DND-41 (cell line): ENCODE measurements around the gene NR1D2.
"Not testable (repeated sequence)": the region's sequence is repeated elsewhere in the genome, so short reads cannot be mapped to it uniquely, and the experiment has no call there.

Source experiments
- ATAC-seq: fragments of 200-7000 bp; cut with Tn5 transposase; 3 replicates; pipeline ENCODE4 v1.9.1; 2021; ENCODE audit warnings: low read depth; ENCODE audit not compliant: insufficient read depth
- DNase-seq: peaks from one replicate; pipeline ENCODE4 v3.0.0-alpha.2; 2020
- H2AFZ ChIP-seq: 2 replicates; pipeline ENCODE4 v1.6.0; 2012; ENCODE audit warnings: low read depth, low read length
- H3K27ac ChIP-seq: 2 replicates; pipeline ENCODE4 v1.5.1; 2012; ENCODE audit warnings: low read length, inconsistent platforms
- H3K27me3 ChIP-seq: fragments of 200-600 bp; sonication (generic); 2 replicates; pipeline ENCODE4 v1.6.0; 2012; ENCODE audit warnings: low read length, mild to moderate bottlenecking, inconsistent platforms; ENCODE audit not compliant: insufficient read depth, poor library complexity
- H3K36me3 ChIP-seq: 2 replicates; pipeline ENCODE4 v1.5.1; 2012; ENCODE audit warnings: low read length, inconsistent platforms; ENCODE audit not compliant: insufficient read depth
- H3K4me1 ChIP-seq: 2 replicates; pipeline ENCODE4 v1.5.1; 2012; ENCODE audit warnings: mild to moderate bottlenecking, low read length; ENCODE audit not compliant: insufficient read depth
- H3K4me2 ChIP-seq: 2 replicates; pipeline ENCODE4 v1.6.0; 2012; ENCODE audit warnings: mild to moderate bottlenecking, moderate library complexity, low read length, inconsistent platforms; ENCODE audit not compliant: insufficient read depth
- H3K4me3 ChIP-seq, 2 experiments: fragments of 200-600 bp in 1 of 2; shearing (Covaris generic) in 1 of 2; 2 replicates each; pipeline ENCODE4 v1.5.1; 2012 to 2016; ENCODE audit warnings: inconsistent platforms in 2 of 2, low read length in 2 of 2, mild to moderate bottlenecking in 2 of 2, low read depth in 1 of 2, moderate library complexity in 1 of 2
- H3K79me2 ChIP-seq: 2 replicates; pipeline ENCODE4 v1.6.0; 2012; ENCODE audit warnings: low read length, inconsistent platforms; ENCODE audit not compliant: insufficient read depth
- H3K9ac ChIP-seq: 2 replicates; pipeline ENCODE4 v1.6.0; 2012; ENCODE audit warnings: low read depth, mild to moderate bottlenecking, inconsistent platforms, low read length, moderate library complexity
- H3K9me3 ChIP-seq: 2 replicates; pipeline ENCODE4 v1.5.1; 2012; ENCODE audit warnings: low read length, moderate library complexity, mild to moderate bottlenecking, inconsistent platforms; ENCODE audit not compliant: insufficient read depth, severe bottlenecking
- H4K20me1 ChIP-seq: 2 replicates; pipeline ENCODE4 v1.6.0; 2012; ENCODE audit warnings: low read length; ENCODE audit not compliant: insufficient read depth
- EZH2 ChIP-seq: IDR thresholded peaks from 3 replicates; pipeline ENCODE4 v1.6.1; 2012; ENCODE audit warnings: borderline replicate concordance, low read depth, mild to moderate bottlenecking, moderate library complexity, low read length, inconsistent platforms; ENCODE audit not compliant: severe bottlenecking
- TF ChIP-seq, protein P1 (sequence below): IDR thresholded peaks from 2 replicates; pipeline ENCODE4 v1.5.1; 2012; ENCODE audit warnings: borderline replicate concordance, low read length, moderate library complexity, mild to moderate bottlenecking; ENCODE audit not compliant: poor library complexity, severe bottlenecking; ENCODE audit errors: extremely low read depth

The NR1D2 gene

DNA sequence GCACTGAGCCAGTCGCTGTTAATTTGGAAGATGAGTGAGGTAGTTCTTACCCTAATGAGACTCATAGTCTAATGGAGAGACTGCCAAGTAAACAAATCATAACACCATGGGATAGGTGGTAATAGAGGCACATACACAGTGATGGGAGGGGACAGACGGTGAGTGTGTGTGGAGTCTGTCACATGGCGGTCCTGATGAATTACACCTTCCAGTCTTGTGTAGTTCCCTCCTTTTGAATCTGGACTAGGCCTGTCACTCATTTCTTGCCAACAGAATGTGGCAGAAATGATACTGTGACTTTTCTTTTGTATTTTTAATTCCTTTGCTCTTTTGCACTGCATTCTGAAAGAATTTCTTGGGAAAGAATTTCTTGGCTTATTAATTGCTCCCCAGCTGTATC is 78.1 kb downstream of the NR1D2 start:
- no peaks in the 10 kb centered on the region for H3K36me3 ChIP-seq
- no peak overlapping the region for H3K9ac ChIP-seq
- no peak for DNase-seq
- H4K20me1 ChIP-seq = no peaks in the 10 kb centered on the region
- no peak for ATAC-seq
- H3K9me3 ChIP-seq = no peaks in the 10 kb centered on the region
- no peaks in the 10 kb centered on the region for H3K27me3 ChIP-seq
- TF ChIP-seq EZH2 = no peak
- TF ChIP-seq, protein P1, sequence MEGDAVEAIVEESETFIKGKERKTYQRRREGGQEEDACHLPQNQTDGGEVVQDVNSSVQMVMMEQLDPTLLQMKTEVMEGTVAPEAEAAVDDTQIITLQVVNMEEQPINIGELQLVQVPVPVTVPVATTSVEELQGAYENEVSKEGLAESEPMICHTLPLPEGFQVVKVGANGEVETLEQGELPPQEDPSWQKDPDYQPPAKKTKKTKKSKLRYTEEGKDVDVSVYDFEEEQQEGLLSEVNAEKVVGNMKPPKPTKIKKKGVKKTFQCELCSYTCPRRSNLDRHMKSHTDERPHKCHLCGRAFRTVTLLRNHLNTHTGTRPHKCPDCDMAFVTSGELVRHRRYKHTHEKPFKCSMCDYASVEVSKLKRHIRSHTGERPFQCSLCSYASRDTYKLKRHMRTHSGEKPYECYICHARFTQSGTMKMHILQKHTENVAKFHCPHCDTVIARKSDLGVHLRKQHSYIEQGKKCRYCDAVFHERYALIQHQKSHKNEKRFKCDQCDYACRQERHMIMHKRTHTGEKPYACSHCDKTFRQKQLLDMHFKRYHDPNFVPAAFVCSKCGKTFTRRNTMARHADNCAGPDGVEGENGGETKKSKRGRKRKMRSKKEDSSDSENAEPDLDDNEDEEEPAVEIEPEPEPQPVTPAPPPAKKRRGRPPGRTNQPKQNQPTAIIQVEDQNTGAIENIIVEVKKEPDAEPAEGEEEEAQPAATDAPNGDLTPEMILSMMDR = no peak
- no peaks in the 10 kb centered on the region for H3K79me2 ChIP-seq
- H3K4me3 ChIP-seq = no peak overlapping the region
- H3K4me1 ChIP-seq = no peaks in the 10 kb centered on the region
- H3K27ac ChIP-seq = no peak overlapping the region
- no peak overlapping the region for H3K4me2 ChIP-seq
- no peak overlapping the region for H2AFZ ChIP-seq

DNA sequence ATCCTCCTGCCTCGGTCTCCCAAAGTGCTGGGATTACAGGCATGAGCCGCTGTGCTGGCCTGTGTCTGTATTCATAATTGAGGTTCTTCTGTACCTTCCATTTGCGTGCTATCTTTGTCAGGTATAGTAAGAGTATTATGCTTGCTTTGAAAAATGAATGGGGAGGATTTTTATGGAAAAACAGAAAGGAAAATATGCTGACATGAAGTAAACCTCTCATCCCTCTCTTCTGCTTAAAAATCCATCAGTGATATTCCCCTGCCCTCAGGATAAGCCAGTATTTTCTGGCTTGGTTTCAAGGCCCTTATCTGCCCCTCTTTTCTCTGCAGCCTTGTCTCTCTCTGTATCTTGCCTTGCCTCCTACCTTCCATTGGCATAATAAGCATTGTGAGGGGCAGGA is 80.7 kb downstream of the NR1D2 start:
- DNase-seq (no peak), ATAC-seq (no peak)
- Histone ChIP-seq H2AFZ (no peak overlapping the region), H4K20me1 (no peaks in the 10 kb centered on the region), H3K79me2 (no peaks in the 10 kb centered on the region), H3K36me3 (no peaks in the 10 kb centered on the region), H3K27me3 (peaks cover 4% of the 10 kb centered on the region), H3K27ac (no peak overlapping the region), H3K4me2 (no peak overlapping the region), H3K9me3 (no peaks in the 10 kb centered on the region), H3K9ac (no peak overlapping the region), H3K4me1 (no peaks in the 10 kb centered on the region), H3K4me3 (no peak overlapping the region)
- TF ChIP-seq EZH2 = no peak
- TF ChIP-seq, protein P1 = no peak

DNA sequence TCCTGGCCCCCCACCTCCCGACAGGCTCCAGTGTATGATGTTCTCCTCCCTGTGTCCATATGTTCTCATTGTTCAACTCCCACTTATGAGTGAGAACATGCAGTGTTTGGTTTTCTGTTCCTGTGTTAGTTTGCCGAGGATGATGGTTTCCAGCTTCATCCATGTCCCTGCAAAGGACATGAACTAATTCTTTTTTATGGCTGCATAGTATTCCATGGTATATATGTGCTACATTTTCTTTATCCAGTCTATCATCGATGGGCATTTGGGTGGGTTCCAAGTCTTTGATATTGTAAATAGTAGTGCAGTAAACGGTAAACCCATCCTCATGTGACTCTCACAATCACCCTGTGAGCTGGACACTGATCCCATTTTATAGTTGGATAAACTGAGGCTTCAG is 81.6 kb downstream of the NR1D2 start:
- not testable (repeated sequence) for H3K9me3 ChIP-seq, H3K9ac ChIP-seq, H3K79me2 ChIP-seq, H3K36me3 ChIP-seq, H3K4me1 ChIP-seq, H3K27me3 ChIP-seq, H3K27ac ChIP-seq, H4K20me1 ChIP-seq, H3K4me2 ChIP-seq, H2AFZ ChIP-seq, H3K4me3 ChIP-seq, DNase-seq, ATAC-seq

DNA sequence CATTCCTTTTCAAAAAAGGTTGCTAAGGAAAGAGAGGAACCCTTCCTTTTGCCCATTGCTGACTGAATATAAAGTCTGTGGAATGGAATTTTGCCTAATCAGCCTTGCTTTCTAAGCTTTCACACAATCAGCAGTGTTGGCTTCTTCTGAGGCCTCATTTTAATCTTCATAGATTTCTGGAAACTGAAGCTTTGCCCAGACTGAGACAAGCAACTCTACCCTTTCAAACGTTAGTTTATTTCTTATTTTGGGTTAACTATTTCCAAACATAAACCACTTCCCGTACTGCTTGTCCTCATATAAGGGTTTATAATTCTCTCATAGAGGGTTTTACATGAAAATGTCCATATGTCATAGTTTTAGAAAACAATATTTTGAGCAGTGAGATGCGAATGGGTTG is 82.9 kb downstream of the NR1D2 start:
- H3K4me2 ChIP-seq = no peak overlapping the region
- no peak overlapping the region for H2AFZ ChIP-seq
- DNase-seq = no peak
- no peaks in the 10 kb centered on the region for H3K79me2 ChIP-seq
- no peak overlapping the region for H3K27ac ChIP-seq
- no peaks in the 10 kb centered on the region for H3K9me3 ChIP-seq
- TF ChIP-seq, protein P1 = no peak
- TF ChIP-seq EZH2 = no peak
- no peak overlapping the region for H3K4me3 ChIP-seq
- peaks cover 4% of the 10 kb centered on the region for H3K27me3 ChIP-seq
- no peaks in the 10 kb centered on the region for H3K4me1 ChIP-seq
- no peak for ATAC-seq
- H3K9ac ChIP-seq = no peak overlapping the region
- no peaks in the 10 kb centered on the region for H3K36me3 ChIP-seq
- H4K20me1 ChIP-seq = no peaks in the 10 kb centered on the region
